Hypothalamus (tissue), 51 donors: ENCODE results near the gene VWA3A.
"Not testable (repeated sequence)": the region's sequence is repeated elsewhere in the genome, so short reads cannot be mapped to it uniquely, and the experiment has no call there.

ENCODE experiments used
- DNase-seq, 51 donors: peaks; one replicate each; lab custom pipeline; 2025; lab: John Stamatoyannopoulos, UW

VWA3A gene

GRCh38 chr16:22130528-22130927 lies 38.2 kb downstream of the VWA3A start:
- no peak for DNase-seq

GRCh38 chr16:22132801-22133200 lies 40.5 kb downstream of the VWA3A start:
- DNase-seq = no peak

DNA sequence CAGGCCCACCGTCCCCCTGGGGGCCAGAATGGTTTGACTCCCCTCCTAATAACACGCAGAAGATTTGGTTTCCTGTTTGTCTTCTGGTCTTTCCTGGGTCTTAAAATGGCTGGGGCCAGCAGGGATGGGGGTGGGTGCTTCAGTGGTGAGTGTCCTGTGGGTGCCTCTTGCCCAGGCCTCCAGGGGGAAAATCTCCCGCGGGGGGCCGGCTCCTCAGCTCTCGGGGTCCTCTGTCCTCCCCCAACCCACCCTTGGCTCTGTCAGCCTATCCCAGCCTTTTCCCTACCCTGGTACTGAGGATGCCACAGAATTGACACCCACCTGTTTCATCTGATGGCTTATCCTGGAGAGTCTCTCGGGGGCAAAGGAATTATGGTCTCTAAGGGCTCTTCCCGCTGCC lies 46.1 kb downstream of the VWA3A start:
- no peak for DNase-seq

GRCh38 chr16:22139008-22139407 lies 46.7 kb downstream of the VWA3A start:
- no peak for DNase-seq

DNA sequence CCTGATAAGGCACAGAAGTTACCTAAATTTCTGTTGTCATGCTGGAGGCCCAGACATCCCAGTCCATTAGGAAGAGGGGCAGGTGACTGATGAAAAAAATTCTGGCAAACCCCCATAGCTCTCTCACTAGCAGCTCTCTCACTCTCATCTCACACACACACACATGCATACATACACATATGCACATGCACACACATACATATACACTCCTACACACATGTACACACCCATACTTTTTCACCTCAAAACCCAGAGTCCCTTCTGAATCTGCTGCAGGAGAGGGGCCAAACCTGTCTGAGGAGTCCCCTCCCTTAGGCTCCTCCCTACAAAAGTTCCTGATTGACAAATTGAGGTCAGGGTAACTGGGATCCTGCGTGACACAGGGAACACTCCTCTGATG lies 47.4 kb downstream of the VWA3A start:
- no peak for DNase-seq

- DNase-seq = no peak
These were observed 49.4 kb downstream of the VWA3A start for GRCh38 chr16:22141767-22142166.

- no peak for DNase-seq
These were observed 52.2 kb downstream of the VWA3A start for GRCh38 chr16:22144520-22144919.

DNA sequence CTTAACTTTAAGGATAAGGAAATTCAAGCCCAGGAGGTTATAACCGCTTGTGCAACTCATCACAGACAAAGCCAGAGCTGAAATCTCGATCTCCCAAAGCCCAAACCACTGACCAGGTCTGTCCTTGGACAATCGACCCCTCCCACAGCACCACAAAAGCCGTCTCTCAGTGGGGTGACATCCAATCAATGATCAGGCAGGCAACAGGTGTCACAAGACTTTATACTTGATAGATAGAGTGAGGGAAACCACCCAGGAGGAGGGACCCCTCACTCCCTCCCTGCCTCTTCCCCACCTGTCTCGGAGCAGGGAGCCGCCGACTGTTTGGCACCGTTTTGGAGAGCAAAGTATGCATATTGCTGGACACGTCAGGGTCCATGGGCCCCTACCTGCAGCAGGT lies 55.5 kb downstream of the VWA3A start:
- no peak for DNase-seq

- DNase-seq = no peak
These were observed 59.1 kb downstream of the VWA3A start for GRCh38 chr16:22151246-22151998.

DNA sequence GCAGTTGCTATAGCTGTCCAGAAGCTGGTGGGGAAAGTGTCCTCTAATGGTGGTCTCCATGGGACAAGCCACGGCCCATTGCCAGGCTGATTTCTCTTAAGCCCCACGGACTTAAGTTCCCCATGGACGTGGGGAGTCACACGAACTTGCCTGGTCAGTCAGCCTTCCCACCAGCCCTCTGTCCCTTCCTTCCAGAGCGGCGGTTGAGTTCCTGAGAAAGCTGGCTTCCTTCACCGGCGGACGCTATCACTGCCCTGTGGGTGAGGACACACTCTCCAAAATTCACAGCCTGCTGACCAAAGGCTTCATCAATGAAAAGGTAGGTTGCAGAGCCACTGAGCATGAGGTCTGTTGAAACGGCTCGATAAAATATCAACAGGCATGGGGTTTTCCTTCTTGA lies 60.0 kb downstream of the VWA3A start:
- DNase-seq = no peak

- not testable (repeated sequence) for DNase-seq
These were observed 60.7 kb downstream of the VWA3A start for GRCh38 chr16:22153078-22153477.

- no peak for DNase-seq
These were observed 69.1 kb downstream of the VWA3A start for GRCh38 chr16:22161401-22161800.

DNA sequence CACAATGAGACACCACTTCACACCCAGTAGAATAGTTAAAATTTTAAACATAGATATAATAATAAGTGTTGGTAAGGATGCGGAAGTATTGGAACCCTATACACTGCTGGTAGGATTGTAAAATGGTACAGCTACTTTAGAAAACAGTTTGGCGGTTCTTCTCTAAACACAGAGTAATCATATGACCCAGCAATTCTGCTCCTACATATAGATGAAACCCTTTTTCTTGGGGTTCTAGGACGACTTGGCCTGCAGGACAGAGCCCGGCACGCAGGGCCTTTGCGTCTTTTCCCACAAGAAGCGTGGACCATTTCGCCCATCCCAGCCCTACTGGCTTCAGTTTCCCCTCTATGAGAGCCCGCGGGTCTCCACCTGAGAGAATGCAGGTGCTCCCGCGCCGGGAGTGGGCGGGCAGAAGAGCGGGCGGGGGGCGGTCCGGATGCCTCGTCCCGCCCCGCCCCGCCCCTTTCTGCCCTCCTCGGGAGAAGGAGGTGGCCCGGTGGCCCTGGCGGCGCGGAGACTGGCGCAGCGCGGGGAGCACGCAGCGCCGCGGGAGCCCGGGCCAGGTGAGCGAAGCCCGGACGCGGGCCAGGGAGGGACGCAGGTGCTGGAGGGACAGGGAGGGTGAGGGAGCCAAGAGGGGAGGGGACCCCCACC lies 69.8 kb downstream of the VWA3A start, which contains the start of gene SDR42E2:
TSS of gene SDR42E2 (plus strand) at position 508 of the 657 bp plus-strand sequence. CDS start 3,077 bp downstream, outside the sequence.
- DNase-seq = no peak

DNA sequence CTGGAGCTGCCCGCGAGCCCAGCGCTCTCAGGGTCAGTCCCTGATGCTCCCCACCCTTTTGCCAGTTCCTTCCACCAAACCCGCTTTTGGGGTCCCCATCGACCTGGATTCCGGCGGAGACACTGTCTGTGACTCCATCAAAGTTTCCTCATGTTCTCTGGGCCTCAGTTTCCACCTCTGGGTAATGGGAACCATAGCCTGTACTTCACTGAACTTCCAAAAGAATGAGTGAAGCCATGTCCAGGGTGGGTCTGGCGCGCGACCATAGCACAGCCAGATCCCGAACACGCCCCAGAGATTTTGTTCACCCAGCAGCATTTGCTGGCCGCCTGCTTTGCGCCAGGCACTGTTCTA lies 70.3 kb downstream of the VWA3A start:
- DNase-seq = no peak

DNA sequence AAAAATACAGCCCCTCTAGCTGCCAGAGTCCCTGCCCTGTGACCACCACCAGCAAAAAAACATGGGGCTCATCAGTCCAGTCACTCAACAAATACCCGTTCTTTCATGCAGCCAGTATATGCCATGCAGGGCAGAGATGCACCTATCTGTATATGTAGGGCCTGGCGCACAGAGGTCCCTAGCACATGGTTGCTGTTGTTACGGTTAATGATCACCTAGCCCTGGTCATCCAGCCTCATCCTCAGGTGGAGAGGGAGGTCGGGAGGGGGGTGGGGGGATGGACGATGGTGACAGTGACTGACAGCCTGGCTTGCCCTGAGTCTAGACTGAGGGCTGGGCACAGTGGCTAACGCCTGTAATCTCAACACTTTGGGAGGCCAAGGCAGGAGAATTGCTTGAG lies 71.5 kb downstream of the VWA3A start:
- DNase-seq = no peak

DNA sequence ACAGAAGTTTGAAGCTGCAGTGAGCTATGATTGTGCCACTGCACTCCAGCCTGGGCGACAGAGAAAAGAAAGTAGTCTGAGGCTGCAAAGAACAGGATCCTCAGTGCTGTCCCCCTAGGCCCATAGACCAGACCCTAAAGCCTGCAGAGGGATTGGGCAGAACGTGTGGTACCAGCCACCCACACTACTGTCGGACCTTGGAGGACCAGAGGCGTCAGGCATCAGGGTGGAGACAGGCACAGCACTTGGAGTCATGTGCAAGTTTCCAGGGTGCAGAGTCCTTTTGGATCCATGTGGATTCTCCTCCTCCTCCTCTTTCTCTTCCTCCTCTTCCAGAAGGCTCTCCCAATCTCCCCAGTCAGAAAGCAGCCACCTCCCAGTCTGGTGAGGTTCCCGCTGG lies 72.1 kb downstream of the VWA3A start:
- DNase-seq = no peak

- DNase-seq = no peak
These were observed 73.4 kb downstream of the VWA3A start for GRCh38 chr16:22165508-22166285.

DNA sequence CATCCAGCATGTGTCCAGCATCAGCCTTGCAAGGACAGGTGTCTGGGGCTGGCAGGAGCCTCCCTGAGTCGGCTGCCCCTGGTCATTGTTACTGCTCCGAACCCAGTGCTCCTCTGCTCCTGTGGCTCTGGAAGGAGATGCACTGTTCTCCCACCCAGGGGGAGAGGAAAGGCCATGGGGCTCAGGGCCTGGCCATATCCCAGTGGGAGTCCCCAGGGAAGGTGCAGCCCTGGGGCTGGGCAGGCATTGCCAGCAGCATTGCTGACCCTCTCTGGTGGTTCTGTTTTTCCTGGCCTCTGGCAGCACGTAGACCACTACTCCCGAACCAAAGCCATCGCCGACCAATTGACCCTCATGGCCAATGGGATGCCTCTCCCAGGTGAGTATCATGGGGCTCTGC lies 79.6 kb downstream of the VWA3A start:
- no peak for DNase-seq

GRCh38 chr16:22172642-22173041 lies 80.3 kb downstream of the VWA3A start:
- not testable (repeated sequence) for DNase-seq

DNA sequence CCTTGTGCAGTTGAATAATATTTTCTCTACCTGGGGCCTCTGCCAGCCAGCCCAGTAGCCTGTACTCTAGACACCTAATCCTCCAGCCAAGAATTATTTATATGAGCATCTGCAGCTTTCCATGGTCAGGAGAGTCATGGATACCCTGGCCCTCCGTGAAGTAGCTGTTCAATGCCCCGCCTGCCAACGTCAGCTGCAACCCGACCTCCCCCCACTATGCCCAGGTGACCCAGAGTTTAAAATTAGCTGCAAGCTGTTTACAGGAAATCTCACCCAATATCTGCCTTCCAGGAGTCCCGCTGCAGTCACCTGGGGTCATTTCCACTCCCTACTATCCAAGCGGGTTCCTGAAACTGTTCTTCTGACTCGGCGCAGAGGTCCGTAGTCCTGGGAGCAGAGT lies 82.3 kb downstream of the VWA3A start:
- no peak for DNase-seq
